Skeletal muscle satellite cell (primary cell): ENCODE results near the gene NFX1.
"Not testable (repeated sequence)": the region's sequence is repeated elsewhere in the genome, so short reads cannot be mapped to it uniquely, and the experiment has no call there.

Source experiments
- H3K27me3 ChIP-seq: 2 replicates; pipeline ENCODE4 v1.7.0; 2013; ENCODE audit warnings: low read length; ENCODE audit not compliant: control insufficient read depth, insufficient read depth
- H3K36me3 ChIP-seq: 2 replicates; pipeline ENCODE4 v1.7.0; 2013; ENCODE audit warnings: mild to moderate bottlenecking, control low read depth, low read length; ENCODE audit not compliant: insufficient read depth
- H3K4me1 ChIP-seq: 2 replicates; pipeline ENCODE4 v1.7.0; 2013; ENCODE audit warnings: low read length; ENCODE audit not compliant: control insufficient read depth, insufficient read depth
- H3K4me2 ChIP-seq: 2 replicates; pipeline ENCODE4 v1.7.0; 2013; ENCODE audit warnings: mild to moderate bottlenecking, low read length
- H3K4me3 ChIP-seq: 2 replicates; pipeline ENCODE4 v1.7.0; 2013; ENCODE audit warnings: low read length
- H3K9ac ChIP-seq: 2 replicates; pipeline ENCODE4 v1.7.0; 2013; ENCODE audit warnings: mild to moderate bottlenecking, low read depth, low read length, moderate library complexity
- H3K9me3 ChIP-seq: replicated peaks from 2 replicates; pipeline ENCODE4 v1.7.0; 2013; ENCODE audit warnings: mild to moderate bottlenecking, control low read depth, low read length

The NFX1 gene

GRCh38 chr9:33393986-33394385 lies 103.7 kb downstream of the NFX1 start:
- not testable (repeated sequence) for H3K27me3 ChIP-seq, H3K36me3 ChIP-seq, H3K4me2 ChIP-seq, H3K9ac ChIP-seq, H3K4me1 ChIP-seq, H3K4me3 ChIP-seq, H3K9me3 ChIP-seq

GRCh38 chr9:33395159-33395879 lies 105.0 kb downstream of the NFX1 start:
- not testable (repeated sequence) for H3K9ac ChIP-seq, H3K4me1 ChIP-seq, H3K4me2 ChIP-seq, H3K4me3 ChIP-seq, H3K9me3 ChIP-seq, H3K36me3 ChIP-seq, H3K27me3 ChIP-seq

GRCh38 chr9:33397801-33398200 lies 107.5 kb downstream of the NFX1 start:
- H3K4me3 ChIP-seq, H3K36me3 ChIP-seq, H3K4me2 ChIP-seq, H3K9ac ChIP-seq, H3K27me3 ChIP-seq, H3K4me1 ChIP-seq, H3K9me3 ChIP-seq: not testable (repeated sequence)

- H3K36me3 ChIP-seq, H3K4me2 ChIP-seq, H3K9me3 ChIP-seq, H3K4me1 ChIP-seq, H3K9ac ChIP-seq, H3K27me3 ChIP-seq, H3K4me3 ChIP-seq: not testable (repeated sequence)
Observed at GRCh38 chr9:33399047-33399446, 108.7 kb downstream of the NFX1 start.

- H3K4me1 ChIP-seq, H3K9me3 ChIP-seq, H3K4me3 ChIP-seq, H3K9ac ChIP-seq, H3K4me2 ChIP-seq, H3K27me3 ChIP-seq, H3K36me3 ChIP-seq: not testable (repeated sequence)
Observed at GRCh38 chr9:33401809-33402208, 111.5 kb downstream of the NFX1 start.

GRCh38 chr9:33402371-33402770 lies 112.1 kb downstream of the NFX1 start, which contains the start of gene AQP7:
TSS of gene AQP7 (minus strand) at chr9:33402568. CDS start at chr9:33401262, 1,306 bp downstream.
- not testable (repeated sequence) for H3K36me3 ChIP-seq, H3K4me2 ChIP-seq, H3K4me1 ChIP-seq, H3K4me3 ChIP-seq, H3K27me3 ChIP-seq, H3K9me3 ChIP-seq, H3K9ac ChIP-seq

- Histone ChIP-seq H3K4me3 (no peak overlapping the region), H3K4me2 (no peak overlapping the region), H3K9me3 (no peaks in the 10 kb centered on the region), H3K27me3 (peaks cover 3% of the 10 kb centered on the region), H3K36me3 (no peaks in the 10 kb centered on the region), H3K4me1 (no peaks in the 10 kb centered on the region), H3K9ac (no peak overlapping the region)
Observed at GRCh38 chr9:33403941-33404787, 113.8 kb downstream of the NFX1 start.

GRCh38 chr9:33404788-33405362 lies 114.6 kb downstream of the NFX1 start:
- Histone ChIP-seq H3K4me2 (no peak overlapping the region), H3K9ac (no peak overlapping the region), H3K36me3 (no peaks in the 10 kb centered on the region), H3K9me3 (no peaks in the 10 kb centered on the region), H3K4me3 (no peak overlapping the region), H3K27me3 (peaks cover 3% of the 10 kb centered on the region), H3K4me1 (no peaks in the 10 kb centered on the region)

- Histone ChIP-seq H3K4me1 (no peaks in the 10 kb centered on the region), H3K4me2 (no peak overlapping the region), H3K27me3 (peaks cover 3% of the 10 kb centered on the region), H3K4me3 (no peak overlapping the region), H3K36me3 (no peaks in the 10 kb centered on the region), H3K9ac (no peak overlapping the region), H3K9me3 (no peaks in the 10 kb centered on the region)
Observed at GRCh38 chr9:33407061-33407460, 116.7 kb downstream of the NFX1 start.

GRCh38 chr9:33408087-33408486 lies 117.8 kb downstream of the NFX1 start:
- no peaks in the 10 kb centered on the region for H3K4me1 ChIP-seq
- peaks cover 3% of the 10 kb centered on the region for H3K27me3 ChIP-seq
- no peaks in the 10 kb centered on the region for H3K36me3 ChIP-seq
- H3K4me2 ChIP-seq = no peak overlapping the region
- H3K4me3 ChIP-seq = no peak overlapping the region
- H3K9ac ChIP-seq = no peak overlapping the region
- H3K9me3 ChIP-seq = no peaks in the 10 kb centered on the region

- Histone ChIP-seq H3K9me3 (no peaks in the 10 kb centered on the region), H3K4me3 (no peak overlapping the region), H3K9ac (no peak overlapping the region), H3K27me3 (peaks cover 46% of the 10 kb centered on the region), H3K36me3 (no peaks in the 10 kb centered on the region), H3K4me2 (no peak overlapping the region), H3K4me1 (no peaks in the 10 kb centered on the region)
Observed at GRCh38 chr9:33414268-33414667, 124.0 kb downstream of the NFX1 start.
